Panc1 (cell line): ENCODE data around the gene GRAMD1B. TPM values are rescaled to one million over a fixed set of nuclear protein-coding genes. Genes with fewer than 3 reads are reported as not detected.
A peak's percentile ranks its signal among the peaks of the same experiment; 100 is the strongest.

Source experiments
- ATAC-seq: fragments of 200-7000 bp; cut with Tn5 transposase; 2 replicates; pipeline ENCODE4 v1.9.1; 2020; ENCODE audit warnings: mild to moderate bottlenecking, moderate library complexity
- BruUV-seq: library from RNA; stranded (reverse); fragments of 400-500 nt; replicated peaks from 2 replicates; lab custom pipeline; 2021; lab: Mats Ljungman, UMichigan
- CTCF ChIA-PET: fragments of 300-600 bp; sonication (Branson Sonifier 250); formaldehyde crosslinking; loops from one replicate; lab custom pipeline; 2022; ENCODE audit warnings: antibody characterized with exemption; lab: Charles Lee
- POLR2A ChIA-PET: fragments of 300-600 bp; sonication (Branson Sonifier 250); formaldehyde crosslinking; loops from one replicate; lab custom pipeline; 2022; ENCODE audit warnings: antibody characterized with exemption; lab: Charles Lee
- DNase-seq: peaks from one replicate; pipeline ENCODE4 v3.0.0-alpha.2; 2010; ENCODE audit warnings: low read depth, low spot score
- H3K27ac ChIP-seq: 2 replicates; pipeline ENCODE4 v1.5.1; 2011; ENCODE audit warnings: mild to moderate bottlenecking, low read length, inconsistent platforms
- H3K27me3 ChIP-seq: fragments of 200-500 bp; sonication (Bioruptor generic); 2 replicates; pipeline ENCODE4 v1.6.0; 2014; ENCODE audit warnings: low read length, inconsistent platforms; ENCODE audit not compliant: control insufficient read depth, insufficient read depth
- H3K36me3 ChIP-seq: fragments of 200-500 bp; sonication (Bioruptor generic); 2 replicates; pipeline ENCODE4 v1.5.1; 2014; ENCODE audit warnings: inconsistent platforms, mild to moderate bottlenecking, low read length, moderate library complexity; ENCODE audit not compliant: control insufficient read depth, insufficient read depth
- H3K4me1 ChIP-seq: 2 replicates; pipeline ENCODE4 v1.5.1; 2011; ENCODE audit warnings: inconsistent platforms, mild to moderate bottlenecking, low read length, moderate library complexity; ENCODE audit not compliant: control insufficient read depth, insufficient read depth
- H3K4me3 ChIP-seq, 2 experiments: 2 replicates each; pipeline ENCODE4 v1.5.1; 2011 to 2012; ENCODE audit warnings: low read depth in 2 of 2, low read length in 2 of 2, mild to moderate bottlenecking in 2 of 2, inconsistent platforms in 1 of 2, moderate library complexity in 1 of 2
- H3K9me3 ChIP-seq: fragments of 200-500 bp; sonication (Bioruptor generic); 2 replicates; pipeline ENCODE4 v1.5.1; 2014; ENCODE audit warnings: low read depth, mild to moderate bottlenecking, inconsistent platforms, low read length, moderate library complexity; ENCODE audit not compliant: control insufficient read depth, insufficient read depth
- POLR2AphosphoS5 ChIP-seq: IDR thresholded peaks from 2 replicates; pipeline ENCODE4 v1.6.1; 2012; ENCODE audit warnings: mild to moderate bottlenecking, low read depth, low read length, moderate library complexity
- SIN3A ChIP-seq: IDR thresholded peaks from 2 replicates; pipeline ENCODE4 v1.6.1; 2012; ENCODE audit warnings: low read depth, mild to moderate bottlenecking, low read length, moderate library complexity, borderline replicate concordance; ENCODE audit not compliant: insufficient read depth
- TCF7L2 ChIP-seq: IDR thresholded peaks from 2 replicates; pipeline ENCODE4 v1.6.1; 2011; ENCODE audit warnings: mild to moderate bottlenecking, low read depth, low read length, inconsistent platforms
- in situ Hi-C: cut with HindIII; loops from 2 replicates; pipeline ENCODE4 v1.10.0; 2016; ENCODE audit warnings: low sequenced_read_pairs, low pct_unique_long_range_greater_than_20kb
- intact Hi-C: fragments of 100-400 bp; cut with micrococcal nuclease; formaldehyde crosslinking; loops from one replicate; pipeline ENCODE4 v1.10.0; 2022; ENCODE audit not compliant: unreplicated experiment
- total RNA-seq: library from RNA; stranded (reverse); gene quantifications from one replicate; pipeline ENCODE4 v1.2.1, GENCODE V29; 2021; ENCODE audit not compliant: unreplicated experiment
- TF ChIP-seq, protein P1 (sequence below): fragments of 450-650 bp; IDR thresholded peaks from 2 replicates; pipeline ENCODE4 v1.5.1; 2017; ENCODE audit warnings: mild to moderate bottlenecking
- TF ChIP-seq, protein P2 (sequence below), 2 experiments: IDR thresholded peaks; 2 replicates each; pipeline ENCODE4 v1.6.1; 2011 to 2012; ENCODE audit warnings: low read depth in 2 of 2, control low read depth in 1 of 2, low read length in 1 of 2, mild to moderate bottlenecking in 1 of 2, moderate library complexity in 1 of 2; ENCODE audit not compliant: insufficient read depth in 1 of 2

GRAMD1B gene
- total RNA-seq, 1 experiment from 2014 or later: 0.46 TPM

DNA sequence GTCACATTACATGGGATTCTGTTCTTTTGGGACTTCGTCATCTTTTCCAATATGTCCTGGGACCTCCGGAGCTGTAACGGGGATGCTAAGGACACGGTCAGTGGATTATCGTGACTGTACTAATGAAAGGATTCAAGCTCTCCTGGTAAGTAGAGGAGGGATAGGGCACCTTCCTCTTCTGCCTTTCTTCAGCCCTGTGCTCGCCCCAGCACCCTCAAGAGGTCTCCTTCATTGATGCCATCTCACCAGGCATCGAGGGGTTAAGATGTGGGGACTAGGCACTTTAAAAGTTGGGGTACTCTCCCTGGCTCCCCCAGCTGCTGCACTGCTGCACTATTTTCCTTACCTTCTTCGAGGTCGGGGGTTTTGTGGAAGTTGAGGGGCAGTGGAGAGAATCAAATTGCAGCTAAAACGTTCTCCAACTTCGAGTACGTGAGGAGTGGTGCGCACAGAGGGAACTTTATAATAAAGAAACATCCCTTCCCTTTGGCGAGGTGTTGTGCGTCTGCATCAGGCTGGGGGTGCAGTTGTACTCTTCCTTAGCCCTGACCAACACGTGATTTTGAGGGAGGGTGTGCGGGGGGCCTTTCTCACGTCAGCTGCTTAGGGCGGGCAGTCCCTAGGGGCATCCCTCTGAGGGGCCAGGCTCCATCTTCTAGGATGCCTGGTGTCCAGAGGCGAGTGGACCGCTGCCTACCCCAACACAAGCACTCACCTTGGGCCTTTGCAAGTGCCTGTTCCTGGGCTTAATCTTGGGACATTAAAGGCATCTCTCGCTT lies 96.1 kb downstream of the GRAMD1B start:
- no peak overlapping the region for H3K27ac ChIP-seq
- H3K9me3 ChIP-seq: no peaks in the 10 kb centered on the region
- no TSS peak for BruUV-seq
- ATAC-seq: peak; percentile 56; the same call in 1 of the 2 replicates
- no peaks in the 10 kb centered on the region for H3K36me3 ChIP-seq
- no peak for DNase-seq
- no peak overlapping the region for H3K4me3 ChIP-seq
- peaks cover 24% of the 10 kb centered on the region for H3K27me3 ChIP-seq
- intact Hi-C loops (no loop called here), in situ Hi-C loops (no loop called here)
- POLR2A ChIA-PET: no interaction called here
- CTCF ChIA-PET: no interaction called here
- H3K4me1 ChIP-seq: no peaks in the 10 kb centered on the region
- TF ChIP-seq, protein P1, sequence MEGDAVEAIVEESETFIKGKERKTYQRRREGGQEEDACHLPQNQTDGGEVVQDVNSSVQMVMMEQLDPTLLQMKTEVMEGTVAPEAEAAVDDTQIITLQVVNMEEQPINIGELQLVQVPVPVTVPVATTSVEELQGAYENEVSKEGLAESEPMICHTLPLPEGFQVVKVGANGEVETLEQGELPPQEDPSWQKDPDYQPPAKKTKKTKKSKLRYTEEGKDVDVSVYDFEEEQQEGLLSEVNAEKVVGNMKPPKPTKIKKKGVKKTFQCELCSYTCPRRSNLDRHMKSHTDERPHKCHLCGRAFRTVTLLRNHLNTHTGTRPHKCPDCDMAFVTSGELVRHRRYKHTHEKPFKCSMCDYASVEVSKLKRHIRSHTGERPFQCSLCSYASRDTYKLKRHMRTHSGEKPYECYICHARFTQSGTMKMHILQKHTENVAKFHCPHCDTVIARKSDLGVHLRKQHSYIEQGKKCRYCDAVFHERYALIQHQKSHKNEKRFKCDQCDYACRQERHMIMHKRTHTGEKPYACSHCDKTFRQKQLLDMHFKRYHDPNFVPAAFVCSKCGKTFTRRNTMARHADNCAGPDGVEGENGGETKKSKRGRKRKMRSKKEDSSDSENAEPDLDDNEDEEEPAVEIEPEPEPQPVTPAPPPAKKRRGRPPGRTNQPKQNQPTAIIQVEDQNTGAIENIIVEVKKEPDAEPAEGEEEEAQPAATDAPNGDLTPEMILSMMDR: no peak
- TF ChIP-seq, protein P2, sequence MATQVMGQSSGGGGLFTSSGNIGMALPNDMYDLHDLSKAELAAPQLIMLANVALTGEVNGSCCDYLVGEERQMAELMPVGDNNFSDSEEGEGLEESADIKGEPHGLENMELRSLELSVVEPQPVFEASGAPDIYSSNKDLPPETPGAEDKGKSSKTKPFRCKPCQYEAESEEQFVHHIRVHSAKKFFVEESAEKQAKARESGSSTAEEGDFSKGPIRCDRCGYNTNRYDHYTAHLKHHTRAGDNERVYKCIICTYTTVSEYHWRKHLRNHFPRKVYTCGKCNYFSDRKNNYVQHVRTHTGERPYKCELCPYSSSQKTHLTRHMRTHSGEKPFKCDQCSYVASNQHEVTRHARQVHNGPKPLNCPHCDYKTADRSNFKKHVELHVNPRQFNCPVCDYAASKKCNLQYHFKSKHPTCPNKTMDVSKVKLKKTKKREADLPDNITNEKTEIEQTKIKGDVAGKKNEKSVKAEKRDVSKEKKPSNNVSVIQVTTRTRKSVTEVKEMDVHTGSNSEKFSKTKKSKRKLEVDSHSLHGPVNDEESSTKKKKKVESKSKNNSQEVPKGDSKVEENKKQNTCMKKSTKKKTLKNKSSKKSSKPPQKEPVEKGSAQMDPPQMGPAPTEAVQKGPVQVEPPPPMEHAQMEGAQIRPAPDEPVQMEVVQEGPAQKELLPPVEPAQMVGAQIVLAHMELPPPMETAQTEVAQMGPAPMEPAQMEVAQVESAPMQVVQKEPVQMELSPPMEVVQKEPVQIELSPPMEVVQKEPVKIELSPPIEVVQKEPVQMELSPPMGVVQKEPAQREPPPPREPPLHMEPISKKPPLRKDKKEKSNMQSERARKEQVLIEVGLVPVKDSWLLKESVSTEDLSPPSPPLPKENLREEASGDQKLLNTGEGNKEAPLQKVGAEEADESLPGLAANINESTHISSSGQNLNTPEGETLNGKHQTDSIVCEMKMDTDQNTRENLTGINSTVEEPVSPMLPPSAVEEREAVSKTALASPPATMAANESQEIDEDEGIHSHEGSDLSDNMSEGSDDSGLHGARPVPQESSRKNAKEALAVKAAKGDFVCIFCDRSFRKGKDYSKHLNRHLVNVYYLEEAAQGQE (IDR thresholded peaks at IDR 0.05; ENCODE audit: insufficient read depth in 1 of 2, low read depth in 2 of 2, low read length in 1 of 2): no peak
- no peak for TF ChIP-seq POLR2AphosphoS5
- no peak for TF ChIP-seq SIN3A
- TF ChIP-seq TCF7L2: no peak

DNA sequence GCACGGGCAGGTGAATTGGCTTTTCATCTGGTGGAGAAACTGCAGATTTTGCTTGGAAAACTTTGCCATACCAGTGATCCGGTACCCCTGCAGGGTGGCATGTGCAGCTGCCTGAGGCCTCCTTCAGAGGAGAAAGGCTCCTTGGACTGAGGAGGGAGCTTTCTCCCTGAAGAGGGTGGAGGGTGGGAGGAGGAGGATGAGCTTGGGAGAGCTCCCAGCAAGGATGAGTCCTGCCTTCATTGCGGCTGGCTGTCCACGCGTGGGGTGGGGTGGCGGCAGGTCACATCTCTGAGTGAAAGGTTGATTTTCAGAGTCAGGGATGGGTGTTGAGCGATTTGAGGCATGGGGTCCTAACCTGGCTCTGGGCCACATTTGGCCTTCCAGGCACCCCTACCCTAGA lies 96.8 kb downstream of the GRAMD1B start:
- CTCF ChIA-PET: no interaction called here
- no peak overlapping the region for H3K27ac ChIP-seq
- intact Hi-C loops: no loop called here
- no peak overlapping the region for H3K4me3 ChIP-seq
- H3K9me3 ChIP-seq: no peaks in the 10 kb centered on the region
- no peak for DNase-seq
- no peak for ATAC-seq
- in situ Hi-C loops: no loop called here
- peaks cover 17% of the 10 kb centered on the region for H3K27me3 ChIP-seq
- no peaks in the 10 kb centered on the region for H3K4me1 ChIP-seq
- TF ChIP-seq POLR2AphosphoS5 (no peak), SIN3A (no peak), TCF7L2 (no peak)
- TF ChIP-seq, protein P1: no peak
- TF ChIP-seq, protein P2 (IDR thresholded peaks at IDR 0.05; ENCODE audit: insufficient read depth in 1 of 2, low read depth in 2 of 2, low read length in 1 of 2): no peak
- H3K36me3 ChIP-seq: no peaks in the 10 kb centered on the region
- POLR2A ChIA-PET: no interaction called here
- no TSS peak for BruUV-seq
